DMS79 treated with DMSO at 0.1 percent for 48 hours (cell line): Measurements from ENCODE around the gene GAL.

Experiments
- DNase-seq: peaks from one replicate; lab custom pipeline; 2025; lab: John Stamatoyannopoulos, UW

Gene GAL

DNA sequence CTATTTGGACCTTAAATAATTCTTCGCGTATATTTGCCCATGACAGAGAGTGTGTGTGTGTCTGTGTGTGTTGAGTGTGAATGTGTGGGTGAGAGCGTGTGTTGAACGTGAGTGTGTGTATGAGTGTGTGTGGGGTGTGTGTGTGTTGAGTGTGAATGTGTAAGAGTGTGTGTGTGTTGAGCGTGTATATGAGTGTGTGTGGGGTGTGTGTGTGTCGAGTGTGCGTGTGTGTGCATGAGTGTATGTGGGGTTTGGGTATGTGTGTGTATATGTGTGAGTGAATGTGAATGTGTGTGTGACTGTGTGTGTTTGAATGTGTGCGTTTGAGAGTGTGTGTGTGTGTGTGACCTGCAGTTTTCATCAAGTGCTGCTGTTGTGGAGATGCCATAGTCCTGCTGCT, 26.8 kb downstream of the GAL start:
- no peak for DNase-seq

DNA sequence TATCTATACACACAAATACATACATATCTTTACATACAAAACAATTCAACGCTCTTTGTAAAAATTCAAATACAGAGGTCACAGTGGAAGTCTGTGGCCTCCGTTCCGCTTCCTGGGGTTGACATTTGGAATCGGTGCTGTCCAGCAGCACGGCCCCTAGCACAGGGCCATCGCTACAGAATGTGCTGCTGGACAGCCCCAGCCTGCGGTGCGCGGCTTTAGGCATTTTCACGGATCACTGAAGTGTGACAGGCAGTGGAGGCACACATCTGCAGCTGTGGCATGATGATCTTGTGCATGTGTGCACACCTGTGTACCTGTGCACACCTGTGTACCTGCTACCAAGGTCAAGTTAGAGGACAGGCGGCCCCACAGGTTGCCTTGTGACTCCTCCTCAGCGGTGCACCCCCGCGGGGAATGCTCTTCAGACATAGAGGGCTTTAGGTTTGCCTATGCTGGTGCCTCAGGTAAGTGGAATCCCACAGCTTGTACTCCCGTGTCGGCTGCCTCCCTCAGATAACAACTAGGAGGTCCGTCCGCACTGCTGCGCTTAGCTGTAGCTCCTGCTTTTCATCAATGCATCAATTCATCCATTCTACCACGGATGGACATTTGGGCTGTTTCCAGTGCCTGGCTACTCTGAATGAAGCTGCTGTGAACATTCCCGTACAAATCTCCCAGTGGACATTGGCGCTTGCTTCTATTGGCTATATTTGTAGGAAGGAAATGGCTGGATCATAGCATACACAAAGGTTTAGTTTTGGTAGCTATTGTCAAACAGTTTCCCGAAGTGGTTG, 29.9 kb downstream of the GAL start:
- no peak for DNase-seq

DNA sequence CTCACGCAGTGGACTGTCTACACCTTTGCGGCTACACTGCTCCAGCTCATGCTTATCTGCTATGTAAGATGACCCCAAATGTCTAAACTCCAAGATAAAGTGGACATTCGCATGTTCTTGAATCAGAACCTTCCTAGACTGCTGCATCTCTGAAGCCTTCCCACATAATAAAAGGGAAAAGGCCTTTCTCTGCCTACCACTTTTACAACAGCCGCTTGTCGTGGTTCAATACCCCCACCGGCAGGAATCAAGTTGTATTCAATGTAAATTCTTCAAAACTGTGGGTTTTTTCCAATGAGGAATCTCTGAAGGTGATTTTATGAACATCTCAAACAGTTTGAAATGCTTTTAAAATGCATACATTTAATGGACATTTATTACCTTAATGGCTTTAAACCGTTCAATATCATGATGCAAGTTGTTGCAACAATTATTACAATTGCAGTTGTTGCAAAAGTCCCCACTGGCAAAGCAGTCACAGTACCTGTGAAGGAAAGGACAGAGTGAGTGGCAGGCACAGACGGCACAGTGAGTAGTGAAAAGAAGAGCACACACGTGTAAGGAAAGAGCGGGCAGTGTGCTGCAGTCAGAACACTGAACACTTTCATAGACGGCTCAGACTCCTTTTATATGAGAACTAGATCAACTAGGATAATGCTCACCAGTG, 31.2 kb downstream of the GAL start:
- no peak for DNase-seq

DNA sequence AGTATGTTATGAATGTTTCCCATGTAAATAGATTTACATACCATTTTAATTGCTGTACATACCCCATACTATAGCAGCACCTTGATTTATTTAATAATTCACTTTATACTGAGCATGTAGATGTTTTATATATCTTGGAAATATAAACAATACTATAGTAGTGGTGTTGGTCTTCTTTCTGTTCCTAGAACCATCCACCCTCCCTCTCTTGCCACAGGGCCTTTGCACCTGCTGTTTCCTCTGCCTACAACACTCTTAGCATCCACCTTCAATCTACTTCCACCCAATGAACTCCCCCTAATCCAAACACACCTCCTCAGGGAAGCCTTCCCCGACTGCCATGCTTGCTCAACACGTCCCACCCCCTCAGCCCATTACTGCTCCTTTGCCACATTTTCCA, 36.7 kb downstream of the GAL start:
- DNase-seq, result no peak

DNA sequence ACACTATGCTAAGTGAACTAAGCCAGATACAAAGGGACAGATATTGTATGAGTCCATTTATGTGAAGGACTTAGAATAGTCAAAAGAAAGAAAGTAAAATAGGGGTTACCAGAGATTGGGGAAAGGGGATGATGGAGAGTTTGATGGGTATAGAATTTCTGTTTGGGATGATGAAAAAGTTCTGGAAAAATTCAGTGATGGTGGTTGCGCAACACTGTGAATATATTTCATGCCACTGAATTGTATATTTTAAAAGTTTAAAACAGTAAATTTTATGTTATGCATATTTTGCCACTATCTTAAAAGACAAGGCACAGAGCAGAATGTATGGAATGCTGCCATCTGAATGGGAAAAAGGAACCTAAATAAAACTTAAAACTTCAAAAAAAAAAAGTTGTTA, 37.8 kb downstream of the GAL start:
- DNase-seq, result no peak

DNA sequence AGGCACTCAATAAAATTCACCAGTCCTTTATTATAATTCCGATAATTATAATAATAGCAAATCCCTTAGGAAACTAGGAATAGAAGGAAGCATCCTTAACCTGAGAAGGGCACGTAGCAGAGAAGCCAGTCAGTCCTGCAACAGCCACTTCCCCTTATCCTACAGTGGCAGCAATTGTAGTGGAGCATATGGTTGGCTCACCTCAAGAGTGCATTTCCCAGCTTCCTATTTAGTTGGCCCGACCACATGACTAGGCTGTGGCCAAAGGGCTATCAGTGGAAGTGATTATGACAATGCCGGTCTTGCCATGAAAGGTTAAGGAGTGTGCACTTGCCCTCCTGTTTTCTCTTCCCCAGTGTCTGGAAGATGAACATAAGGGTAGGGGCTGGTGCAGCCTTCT, 39.9 kb downstream of the GAL start:
- DNase-seq, result no peak

DNA sequence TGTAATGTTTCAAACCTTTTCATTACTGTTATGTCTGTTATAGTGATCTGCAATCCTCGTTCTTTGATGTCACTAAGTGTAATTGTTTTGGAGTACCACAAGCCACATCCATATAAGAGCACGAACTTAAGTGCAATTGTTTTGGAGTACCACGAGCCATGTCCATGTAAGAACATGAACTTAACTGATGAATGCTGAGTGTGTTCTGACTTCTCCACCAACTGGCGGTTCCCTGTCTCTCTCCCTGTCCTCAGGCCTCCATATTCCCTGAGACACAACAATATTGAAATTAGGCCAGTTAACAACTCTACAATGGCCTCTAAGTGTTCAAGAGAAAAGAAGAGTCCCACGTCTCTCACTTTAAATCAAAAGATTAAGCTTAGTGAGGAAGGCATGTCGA, 43.4 kb downstream of the GAL start:
- DNase-seq, result no peak

DNA sequence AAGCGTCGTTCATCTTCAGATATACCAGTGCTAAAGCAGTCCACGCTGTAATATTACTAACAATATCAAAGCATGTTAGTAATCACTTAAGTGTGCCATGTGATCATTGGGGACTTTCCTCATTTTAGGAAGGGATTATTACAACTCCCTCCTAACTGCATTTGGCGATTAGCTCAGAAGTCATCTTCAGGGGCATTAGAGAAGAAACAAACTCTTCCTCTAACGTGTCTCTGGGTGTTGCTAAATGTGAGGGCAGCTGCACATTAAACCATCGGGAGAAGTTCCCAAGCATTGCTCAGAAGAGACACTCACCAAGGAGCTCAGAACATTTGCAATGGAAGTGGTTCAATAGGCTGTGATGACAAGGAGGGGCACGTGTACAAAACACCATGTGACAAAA, 49.8 kb downstream of the GAL start:
- no peak for DNase-seq

DNA sequence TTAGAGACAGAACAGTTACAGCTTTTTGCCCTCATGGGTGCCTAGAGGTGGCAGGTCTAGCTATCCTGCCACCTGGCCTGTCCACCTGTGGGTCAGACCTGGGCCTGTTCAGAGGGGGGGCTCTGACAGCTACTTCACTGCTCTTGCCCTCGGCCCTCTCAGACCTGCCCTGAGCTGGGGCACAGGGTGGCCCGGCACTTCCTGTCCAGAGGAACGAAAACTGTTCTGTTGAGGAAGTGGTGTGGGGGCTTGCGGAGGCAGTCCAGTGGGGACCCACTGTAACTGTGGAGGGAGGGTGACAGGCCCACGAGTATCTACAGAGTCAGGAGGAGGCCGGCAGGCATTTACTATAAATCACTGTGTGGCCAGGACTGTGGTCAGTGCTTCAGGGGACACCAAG, 50.8 kb downstream of the GAL start:
- no peak for DNase-seq

DNA sequence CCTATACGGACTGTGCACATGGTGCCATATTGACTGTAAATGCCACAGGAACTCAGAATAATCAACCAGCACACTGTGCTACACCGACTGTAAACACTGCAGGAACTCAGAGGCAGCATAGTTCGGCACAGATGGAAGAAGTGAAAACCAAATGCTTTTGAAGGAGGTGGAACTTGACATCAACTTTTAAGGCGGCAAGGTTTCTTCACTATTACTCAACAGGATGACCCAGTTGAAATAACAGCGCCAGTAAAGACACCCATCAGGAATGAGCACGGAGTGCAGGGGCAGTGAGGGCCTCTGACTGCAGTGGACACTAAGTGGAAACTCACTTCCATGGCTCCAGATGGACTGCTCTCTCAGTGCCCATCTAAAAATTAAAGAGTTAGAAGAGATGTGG, 51.3 kb downstream of the GAL start:
- DNase-seq, result no peak
